GM18858 (cell line): ENCODE measurements around the gene CYP2E1.
"Not testable (repeated sequence)": the region's sequence is repeated elsewhere in the genome, so short reads cannot be mapped to it uniquely, and the experiment has no call there.

ENCODE experiments used
- ATAC-seq: cut with Tn5 transposase; IDR thresholded peaks from one replicate; pipeline ENCODE4 v1.9.1; 2021; ENCODE audit not compliant: unreplicated experiment

CYP2E1 gene

DNA sequence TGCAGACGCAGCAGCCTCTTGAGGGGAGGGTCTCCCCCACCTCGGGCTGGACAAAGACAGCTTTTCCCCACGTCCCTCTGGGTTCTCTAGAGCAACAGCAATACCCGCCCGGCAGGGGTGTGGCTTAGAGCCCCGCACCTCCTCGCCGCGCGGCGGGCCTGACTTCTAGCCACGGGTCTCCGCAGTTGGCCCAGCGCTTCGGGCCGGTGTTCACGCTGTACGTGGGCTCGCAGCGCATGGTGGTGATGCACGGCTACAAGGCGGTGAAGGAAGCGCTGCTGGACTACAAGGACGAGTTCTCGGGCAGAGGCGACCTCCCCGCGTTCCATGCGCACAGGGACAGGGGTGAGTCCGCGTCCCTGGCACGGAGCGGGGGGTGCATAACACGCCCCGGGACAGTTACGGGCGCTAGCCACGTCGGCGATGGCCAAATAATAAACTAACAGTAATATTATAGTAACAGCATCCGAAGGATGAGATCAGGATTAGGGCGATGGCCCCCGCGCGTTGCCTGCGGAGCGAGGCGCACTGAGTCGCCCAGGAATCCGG, 1.2 kb downstream of the CYP2E1 start:
- ATAC-seq: no peak

DNA sequence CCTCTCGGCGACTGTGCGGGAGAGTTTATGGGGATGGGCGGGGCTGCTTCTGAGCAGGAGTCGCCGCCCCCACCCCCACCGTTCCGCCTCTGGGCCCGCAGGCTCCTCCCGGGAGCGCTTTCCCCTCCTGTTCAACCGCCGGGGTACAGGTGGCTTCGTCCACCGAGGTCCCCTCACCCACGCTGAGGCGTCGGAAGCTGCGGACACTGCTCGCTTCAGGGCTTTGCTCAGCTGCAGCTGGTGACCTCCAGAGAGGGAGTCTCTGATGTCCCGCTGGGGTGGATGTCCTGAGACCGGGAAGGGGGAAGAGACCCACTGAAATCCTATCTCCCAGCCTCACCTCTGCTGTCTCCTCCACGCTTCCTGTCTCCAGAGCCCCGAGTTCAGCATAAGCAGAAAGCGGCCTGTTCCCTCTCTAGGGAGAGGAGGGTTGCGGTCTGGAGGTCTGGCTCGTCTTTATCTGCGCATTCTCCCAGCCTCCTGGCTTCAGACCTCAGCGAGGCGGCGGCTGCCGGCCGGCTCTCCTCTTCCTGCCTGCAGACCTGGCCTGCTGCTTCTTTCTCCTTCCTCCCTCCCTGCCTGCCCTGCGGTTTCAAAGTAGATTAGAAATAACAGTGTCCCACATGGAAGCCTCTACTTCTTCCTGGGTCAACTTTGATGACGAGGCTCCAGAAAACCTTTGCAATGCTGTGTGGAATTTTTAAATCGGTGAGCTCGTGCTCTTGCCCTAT, 1.8 kb downstream of the CYP2E1 start:
- ATAC-seq: no peak

DNA sequence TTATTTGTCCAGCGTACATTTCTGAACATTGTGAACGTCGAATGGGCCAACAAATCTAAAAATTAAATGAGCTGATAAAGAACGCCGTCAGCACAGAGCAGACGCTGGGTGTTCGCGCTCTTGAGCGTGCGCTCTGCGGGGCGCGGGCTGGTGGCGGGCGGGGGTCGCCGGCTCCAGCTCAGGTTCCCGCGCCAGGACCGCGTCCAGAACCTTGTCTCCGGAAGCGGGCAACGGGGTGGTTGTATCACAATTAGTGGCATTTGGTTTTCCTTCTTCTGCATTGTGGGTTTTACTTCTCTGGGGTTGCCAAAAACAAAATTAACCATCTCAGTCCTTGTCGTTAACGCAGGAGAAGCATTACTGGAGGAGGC, 2.4 kb downstream of the CYP2E1 start:
- no peak for ATAC-seq

- no peak for ATAC-seq
Measured at GRCh38 chr10:133530506-133530905, 3.3 kb downstream of the CYP2E1 start.

- no peak for ATAC-seq
Measured at GRCh38 chr10:133532871-133533270, 5.7 kb downstream of the CYP2E1 start.

DNA sequence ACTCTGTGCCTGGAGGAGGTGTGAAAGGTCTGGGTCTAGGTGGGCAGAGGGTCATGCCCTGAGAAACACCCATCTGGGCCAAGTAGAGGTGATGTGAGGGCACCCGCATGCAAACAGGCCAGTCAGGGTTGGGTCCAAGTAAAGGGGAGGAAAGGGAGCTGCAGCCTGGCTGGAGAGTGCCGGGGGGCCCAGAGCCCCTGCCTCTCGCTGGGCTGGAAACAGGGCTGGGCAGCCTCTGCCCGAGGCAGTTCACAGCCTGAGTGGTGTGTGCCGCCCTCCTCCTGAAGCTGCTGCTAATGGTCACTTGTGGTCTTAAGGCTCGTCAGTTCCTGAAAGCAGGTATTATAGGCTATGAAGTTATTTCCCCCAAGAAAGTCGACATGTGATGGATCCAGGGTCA, 7.3 kb downstream of the CYP2E1 start:
- ATAC-seq: no peak

DNA sequence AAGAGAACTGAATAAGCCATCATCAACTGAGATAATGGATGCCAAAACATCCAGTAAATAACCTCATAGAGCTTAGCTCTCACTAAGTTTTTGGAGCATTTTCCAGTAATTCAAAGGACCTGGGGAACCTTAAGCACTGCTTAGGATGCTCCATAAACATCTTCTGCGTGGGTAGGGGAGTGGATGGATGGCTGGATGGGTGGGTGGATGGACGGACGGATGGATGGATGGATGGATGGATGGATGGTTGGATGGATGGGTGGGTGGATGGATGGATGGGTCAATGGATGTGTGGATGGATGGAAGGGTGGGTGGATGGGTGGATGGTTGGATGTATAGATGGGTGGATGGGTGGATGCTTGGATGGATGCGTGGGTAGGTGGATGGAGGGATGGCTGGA, 9.0 kb downstream of the CYP2E1 start:
- no peak for ATAC-seq

GRCh38 chr10:133537546-133538545, 10.7 kb downstream of the CYP2E1 start:
- ATAC-seq: no peak

DNA sequence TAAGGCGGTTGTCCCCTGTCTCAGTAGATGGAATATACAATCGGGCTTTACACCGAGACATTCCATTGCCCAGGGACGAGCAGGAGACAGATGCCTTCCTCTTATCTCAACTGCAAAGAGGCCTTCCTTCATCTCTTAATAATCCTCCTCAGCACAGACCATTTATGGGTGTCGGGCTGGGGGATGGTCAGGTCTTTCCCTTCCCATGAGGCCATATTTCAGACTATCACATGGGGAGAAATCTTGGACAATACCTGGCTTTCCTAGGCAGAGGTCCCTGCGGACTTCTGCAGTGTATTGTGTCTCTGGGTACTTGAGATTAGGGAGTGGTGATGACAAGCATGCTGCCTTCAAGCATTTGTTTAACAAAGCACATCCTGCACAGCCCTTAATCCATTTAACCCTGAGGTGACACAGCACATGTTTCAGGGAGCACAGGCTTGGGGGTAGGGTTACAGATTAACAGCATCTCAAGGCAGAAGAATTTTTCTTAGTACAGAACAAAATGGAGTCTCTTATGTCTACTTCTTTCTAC, 14.3 kb downstream of the CYP2E1 start:
- ATAC-seq: not testable (repeated sequence)

DNA sequence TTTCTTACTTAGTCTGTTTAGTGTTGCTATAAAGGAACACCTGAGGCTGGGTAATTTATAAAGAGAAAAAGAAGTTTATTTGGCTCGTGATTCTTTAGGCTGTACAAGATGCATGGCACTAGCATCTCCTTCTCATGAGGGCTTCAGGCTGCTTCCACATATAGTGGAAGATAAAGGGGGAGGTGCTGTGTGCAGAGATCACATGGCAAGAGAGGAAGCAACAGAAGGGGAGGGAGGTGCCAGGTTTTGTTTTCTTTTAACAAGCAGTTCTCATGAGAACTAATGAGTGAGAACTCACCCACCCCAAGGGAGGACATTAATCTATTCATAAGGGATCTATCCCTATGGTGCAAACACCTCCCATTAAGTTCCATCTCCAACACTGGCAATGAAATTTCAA, 17.3 kb downstream of the CYP2E1 start:
- ATAC-seq: no peak

GRCh38 chr10:133554600-133554999, 27.4 kb downstream of the CYP2E1 start:
- no peak for ATAC-seq

GRCh38 chr10:133555521-133555920, 28.4 kb downstream of the CYP2E1 start:
- no peak for ATAC-seq

GRCh38 chr10:133557381-133557780, 30.2 kb downstream of the CYP2E1 start:
- ATAC-seq: no peak

- no peak for ATAC-seq
Measured at GRCh38 chr10:133559216-133559615, 32.1 kb downstream of the CYP2E1 start.

DNA sequence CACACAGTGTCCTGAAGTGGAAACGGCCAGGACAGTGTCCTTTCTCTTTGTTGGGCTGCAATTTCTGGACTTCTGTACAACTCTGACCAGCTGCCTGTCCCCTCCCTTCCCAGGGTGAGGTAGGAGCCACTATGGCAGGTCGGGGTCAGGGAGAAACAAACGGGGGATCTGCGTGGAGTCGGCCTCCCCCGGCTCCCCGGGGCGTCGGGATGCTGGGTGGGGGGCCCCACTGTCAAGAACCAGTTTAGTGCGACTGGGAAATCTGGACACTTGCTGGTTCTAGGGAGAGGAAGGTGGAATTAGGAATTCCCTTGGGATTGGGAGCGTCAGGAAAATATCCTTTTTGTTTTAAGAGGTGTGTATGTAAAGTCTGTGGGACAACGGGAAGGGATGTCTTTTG, 37.7 kb downstream of the CYP2E1 start:
- no peak for ATAC-seq

DNA sequence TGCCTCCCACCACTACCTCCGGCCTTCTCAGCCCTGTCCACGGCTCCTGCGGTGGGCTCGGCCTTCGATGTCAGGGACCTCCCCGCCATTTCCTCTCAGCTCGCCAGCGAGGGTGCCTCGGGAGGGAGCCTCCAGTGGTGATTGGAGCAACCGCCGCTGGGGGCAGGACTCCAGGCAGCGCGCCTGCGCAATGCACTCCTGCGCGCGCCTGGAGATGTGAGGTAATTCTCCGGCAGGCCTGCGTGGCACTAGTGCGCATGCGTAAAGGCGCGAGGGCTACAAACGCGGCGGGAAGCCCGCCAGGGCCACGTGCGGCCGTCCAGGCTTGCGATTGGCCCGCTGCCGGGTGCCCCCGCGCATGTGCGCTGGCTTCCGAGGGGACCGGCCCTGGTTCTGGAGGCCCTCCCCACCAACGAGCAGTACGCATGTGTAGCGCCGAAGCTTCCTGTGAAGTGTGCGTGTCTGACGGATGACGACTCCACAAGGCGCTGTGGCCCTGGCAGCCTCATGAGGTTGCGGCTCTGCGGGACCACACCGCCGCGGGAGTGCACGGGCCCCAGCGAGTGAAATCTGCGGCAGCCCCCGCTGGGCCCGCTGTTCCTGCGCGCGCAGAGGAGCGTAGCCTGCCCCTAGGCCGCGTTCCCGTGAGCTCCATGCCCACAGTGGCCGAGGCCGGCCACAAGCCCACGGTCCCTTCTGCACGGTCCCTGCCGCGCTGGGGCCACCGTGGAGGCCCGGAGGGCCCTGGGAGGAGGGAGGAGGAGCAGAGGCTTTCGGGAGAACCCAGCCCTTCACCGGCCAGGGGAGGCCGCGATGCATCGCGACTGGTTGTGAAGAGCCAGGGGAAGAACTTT, 38.5 kb downstream of the CYP2E1 start, which contains the start of gene SYCE1:
SYCE1 (minus strand) TSS at position 143 of the 854 bp plus-strand sequence; CDS start at position 89, 54 bp downstream.
- no peak for ATAC-seq

DNA sequence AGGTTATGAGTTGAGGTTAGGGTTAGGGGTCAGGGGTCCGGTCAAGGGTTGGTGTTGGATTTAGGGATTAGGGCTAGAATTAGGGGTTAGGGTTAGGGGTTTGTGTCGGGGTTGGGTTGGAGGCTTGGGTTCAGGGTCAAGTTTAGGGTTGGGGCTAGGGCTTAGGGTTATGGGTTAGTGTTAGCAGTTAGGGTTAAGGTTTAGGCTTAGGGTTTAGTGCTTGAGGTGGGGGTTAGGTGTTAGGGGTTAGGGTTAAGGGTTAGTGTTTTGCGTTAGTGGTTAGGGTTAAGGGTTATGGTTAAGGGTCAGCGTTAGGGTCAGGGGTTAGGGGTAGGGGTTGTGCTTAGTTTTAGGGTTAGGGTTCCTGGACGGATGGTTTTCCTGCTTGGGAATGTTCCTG, 40.0 kb downstream of the CYP2E1 start:
- no peak for ATAC-seq

DNA sequence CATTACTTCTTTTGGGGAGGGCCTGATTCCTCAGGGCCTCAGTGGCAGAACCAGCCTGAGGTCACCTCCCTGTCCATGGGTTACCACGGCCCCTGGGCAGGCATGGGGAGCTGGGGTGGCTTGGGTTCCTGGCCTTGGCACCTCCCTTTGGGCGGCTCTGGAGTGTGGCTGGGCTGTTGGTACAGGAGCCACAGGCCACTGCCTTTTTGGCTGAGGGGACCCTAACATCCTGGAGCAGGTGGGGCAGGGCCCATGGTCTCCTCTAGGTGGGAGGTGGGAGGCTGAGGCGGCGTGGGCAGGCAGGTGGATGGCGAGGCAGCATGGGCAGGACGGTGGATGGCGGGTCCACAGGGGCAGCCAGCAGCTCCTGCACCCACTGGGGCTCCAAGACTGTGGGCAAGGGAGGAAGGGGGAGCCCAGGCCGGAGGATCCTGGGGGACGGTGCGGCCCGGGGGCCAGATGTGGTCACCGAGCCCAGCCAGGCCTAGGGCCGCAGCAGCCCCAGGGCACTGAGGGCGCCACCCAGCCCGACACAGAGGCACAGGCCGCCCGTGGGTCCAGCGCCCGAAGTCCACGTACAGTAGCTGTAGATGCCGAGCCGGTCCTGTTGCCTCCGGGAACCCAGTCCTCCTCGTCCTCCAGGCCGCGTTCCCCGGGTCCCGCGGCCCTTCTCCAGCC, 40.6 kb downstream of the CYP2E1 start:
- ATAC-seq: no peak

GRCh38 chr10:133568287-133568614, 41.1 kb downstream of the CYP2E1 start:
- ATAC-seq: no peak
